Measurements from ENCODE around the gene NPR2.

DNA sequence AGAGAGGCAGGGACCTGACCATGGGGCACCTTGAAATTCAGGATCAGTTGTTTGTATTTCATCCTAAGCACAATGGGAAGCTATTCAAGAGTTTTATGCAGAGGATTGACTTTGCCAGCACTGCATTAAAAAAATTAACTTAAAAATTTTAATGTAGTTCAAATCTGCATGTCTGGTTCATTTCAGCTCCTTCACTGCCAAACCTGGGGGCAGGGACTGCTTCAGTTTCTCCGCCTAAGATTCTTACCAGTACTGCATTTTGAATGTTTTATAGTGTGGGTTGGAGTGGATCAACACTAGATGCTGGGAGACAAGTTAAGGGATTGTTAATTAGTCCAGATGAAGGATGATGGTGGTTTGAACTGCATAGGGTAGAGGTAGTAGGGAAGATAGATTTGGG lies 21.6 kb upstream of the NPR2 start:
- TF ChIP-seq CTCF (IDR thresholded peaks at IDR 0.05) (no peak), POLR2AphosphoS5 (IDR thresholded peaks at IDR 0.05) (no peak), POLR2A (IDR thresholded peaks at IDR 0.05) (no peak), EP300 (IDR thresholded peaks at IDR 0.05; ENCODE audit: low read depth) (no peak)

All from transverse colon (tissue), 4 donors.